ENCODE data around the gene CCDC102A. TPM values are rescaled to one million over a fixed set of nuclear protein-coding genes. Genes with fewer than 3 reads are reported as not detected.

CCDC102A gene
- total RNA-seq, 6 donors from 2014 or later: 8.2 to 41.9 (median 16.5) TPM

DNA sequence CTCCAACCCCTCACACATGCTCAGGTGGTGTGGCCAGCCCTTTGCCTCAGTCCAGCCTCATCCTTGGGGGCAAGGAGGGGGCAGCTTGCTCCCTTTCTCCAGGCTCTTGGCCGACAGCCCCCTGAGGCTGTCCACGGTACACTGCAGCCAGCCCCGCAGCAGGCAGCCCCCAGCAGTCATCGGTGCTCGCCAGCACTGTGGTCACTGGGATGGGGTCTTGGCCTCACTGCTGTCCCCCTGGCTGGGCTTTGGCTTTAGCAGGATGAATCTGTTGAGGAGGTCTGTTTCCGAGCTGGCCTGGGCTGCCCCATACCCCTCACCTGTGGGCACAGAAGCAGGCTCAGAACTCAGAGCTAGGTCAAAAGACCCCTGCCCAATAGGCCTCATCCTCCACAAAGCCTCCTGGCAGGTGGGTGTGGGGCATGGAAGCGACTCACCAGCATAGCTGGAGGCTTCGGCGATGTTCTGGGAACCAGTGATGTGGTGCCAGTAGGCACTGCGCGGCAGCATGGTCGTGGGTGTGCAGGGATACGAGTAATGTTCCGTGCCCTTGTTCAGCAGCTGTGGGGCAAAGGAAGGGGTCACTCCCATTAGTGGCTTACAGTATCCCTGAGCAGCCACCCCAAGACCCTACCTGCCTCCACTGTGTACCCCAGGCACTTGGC, 63.1 kb downstream of the CCDC102A start:
- Histone ChIP-seq H3K4me3 (no peak overlapping the region), H3K4me1 (peaks cover 38 to 65% (median 54%) of the 10 kb centered on the region in 4 donors), H3K27me3 (no peaks in the 10 kb centered on the region), H3K27ac (peak overlapping the region in 2 of 4 donors; percentile 25 to 36), H3K9me3 (no peaks in the 10 kb centered on the region), H3K36me3 (peaks cover 20 to 70% (median 55%) of the 10 kb centered on the region in 4 donors)
- WGBS, 2 donors: 90 to 96% methylated on average over 7 to 14 of the region's 14 CpGs
- DNase-seq (peak in 1 of 2 donors; percentile 53), ATAC-seq (ENCODE audit: low FRiP score in 2 of 2) (no peak)
- TF ChIP-seq POLR2A (IDR thresholded peaks at IDR 0.05) (peak in 1 of 4 donors; percentile 9), POLR2AphosphoS5 (IDR thresholded peaks at IDR 0.05) (no peak)

DNA sequence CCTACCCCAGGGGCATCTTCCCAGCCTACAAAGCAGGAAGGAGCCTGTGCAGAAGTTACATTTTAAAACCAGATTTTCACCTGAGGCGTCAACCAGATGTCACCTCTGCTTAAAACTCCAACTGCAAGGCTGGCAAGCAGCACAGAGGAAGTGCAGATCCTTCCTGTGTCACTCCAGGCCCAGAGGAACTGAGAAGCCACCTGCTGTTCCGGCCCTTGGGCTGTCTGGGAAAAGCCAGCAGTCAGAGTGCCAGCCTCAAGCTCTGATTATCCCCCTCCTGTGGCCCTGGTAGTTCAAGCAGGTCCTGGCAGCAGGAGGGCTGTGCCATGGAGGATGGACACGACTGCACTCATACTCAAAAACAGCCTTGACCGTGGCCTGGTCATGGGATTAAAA, 63.7 kb downstream of the CCDC102A start:
- Histone ChIP-seq H3K4me3 (no peak overlapping the region), H3K27ac (peak overlapping the region in 2 of 4 donors; percentile 25 to 36), H3K27me3 (no peaks in the 10 kb centered on the region), H3K36me3 (peaks cover 25 to 77% (median 60%) of the 10 kb centered on the region in 4 donors), H3K9me3 (no peaks in the 10 kb centered on the region), H3K4me1 (peaks cover 32 to 61% (median 48%) of the 10 kb centered on the region in 4 donors)
- ATAC-seq (ENCODE audit: low FRiP score in 2 of 2) (no peak), DNase-seq (no peak)
- WGBS, 2 donors: 47 to 78% methylated on average over 4 of the region's 4 CpGs
- TF ChIP-seq, protein P1, sequence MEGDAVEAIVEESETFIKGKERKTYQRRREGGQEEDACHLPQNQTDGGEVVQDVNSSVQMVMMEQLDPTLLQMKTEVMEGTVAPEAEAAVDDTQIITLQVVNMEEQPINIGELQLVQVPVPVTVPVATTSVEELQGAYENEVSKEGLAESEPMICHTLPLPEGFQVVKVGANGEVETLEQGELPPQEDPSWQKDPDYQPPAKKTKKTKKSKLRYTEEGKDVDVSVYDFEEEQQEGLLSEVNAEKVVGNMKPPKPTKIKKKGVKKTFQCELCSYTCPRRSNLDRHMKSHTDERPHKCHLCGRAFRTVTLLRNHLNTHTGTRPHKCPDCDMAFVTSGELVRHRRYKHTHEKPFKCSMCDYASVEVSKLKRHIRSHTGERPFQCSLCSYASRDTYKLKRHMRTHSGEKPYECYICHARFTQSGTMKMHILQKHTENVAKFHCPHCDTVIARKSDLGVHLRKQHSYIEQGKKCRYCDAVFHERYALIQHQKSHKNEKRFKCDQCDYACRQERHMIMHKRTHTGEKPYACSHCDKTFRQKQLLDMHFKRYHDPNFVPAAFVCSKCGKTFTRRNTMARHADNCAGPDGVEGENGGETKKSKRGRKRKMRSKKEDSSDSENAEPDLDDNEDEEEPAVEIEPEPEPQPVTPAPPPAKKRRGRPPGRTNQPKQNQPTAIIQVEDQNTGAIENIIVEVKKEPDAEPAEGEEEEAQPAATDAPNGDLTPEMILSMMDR (IDR thresholded peaks at IDR 0.05): no peak
- TF ChIP-seq EP300 (IDR thresholded peaks at IDR 0.05) (no peak), POLR2AphosphoS5 (IDR thresholded peaks at IDR 0.05) (no peak), POLR2A (IDR thresholded peaks at IDR 0.05) (no peak)

DNA sequence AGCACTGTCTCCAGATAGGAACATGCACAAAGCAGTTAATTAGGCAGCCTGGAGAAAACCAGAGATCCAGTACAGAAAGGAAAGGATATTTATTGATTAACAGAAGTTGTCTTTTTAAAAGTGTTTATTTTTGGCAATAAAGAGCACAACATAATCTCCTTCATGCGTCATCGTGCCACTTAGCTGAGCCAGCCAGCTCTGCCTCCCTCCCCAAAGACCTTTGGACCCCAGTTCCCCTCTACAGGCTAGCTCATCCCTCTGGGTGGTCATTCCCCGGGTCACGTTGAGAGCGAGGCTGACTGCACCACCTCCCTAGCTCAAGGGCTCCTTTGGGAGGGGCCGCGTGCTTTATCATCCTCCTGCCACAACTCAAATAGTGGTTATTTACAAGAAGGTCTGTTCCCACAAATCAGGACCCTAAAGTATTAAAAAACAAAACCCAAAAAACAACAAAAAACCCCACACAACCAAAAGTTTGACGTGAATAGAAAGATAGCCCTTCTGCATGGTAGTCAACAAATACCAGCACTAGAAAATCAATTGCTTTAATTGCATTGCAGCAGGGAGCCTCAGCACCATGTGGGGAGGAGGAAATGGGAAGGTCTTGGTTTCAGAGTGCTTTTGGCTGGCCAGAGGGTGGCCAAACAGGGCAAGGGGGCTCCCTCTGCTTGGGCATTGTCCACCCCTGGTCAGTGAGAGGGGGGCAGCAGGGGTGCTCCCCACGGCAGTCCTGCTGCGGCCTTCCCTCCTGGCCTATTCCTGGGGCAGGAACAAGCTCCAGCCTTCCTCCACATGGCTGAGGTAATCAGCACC, 64.3 kb downstream of the CCDC102A start:
- Histone ChIP-seq H3K36me3 (peaks cover 25 to 82% (median 65%) of the 10 kb centered on the region in 4 donors), H3K27me3 (no peaks in the 10 kb centered on the region), H3K4me3 (no peak overlapping the region), H3K4me1 (peaks cover 30 to 61% (median 42%) of the 10 kb centered on the region in 4 donors), H3K9me3 (no peaks in the 10 kb centered on the region), H3K27ac (peak overlapping the region in 2 of 4 donors; percentile 14 to 31)
- WGBS, 2 donors: 64 to 74% methylated on average over 10 of the region's 10 CpGs
- DNase-seq (no peak), ATAC-seq (ENCODE audit: low FRiP score in 2 of 2) (no peak)
- TF ChIP-seq POLR2AphosphoS5 (IDR thresholded peaks at IDR 0.05) (no peak), POLR2A (IDR thresholded peaks at IDR 0.05) (no peak), EP300 (IDR thresholded peaks at IDR 0.05) (no peak)
- TF ChIP-seq, protein P1 (IDR thresholded peaks at IDR 0.05): no peak

DNA sequence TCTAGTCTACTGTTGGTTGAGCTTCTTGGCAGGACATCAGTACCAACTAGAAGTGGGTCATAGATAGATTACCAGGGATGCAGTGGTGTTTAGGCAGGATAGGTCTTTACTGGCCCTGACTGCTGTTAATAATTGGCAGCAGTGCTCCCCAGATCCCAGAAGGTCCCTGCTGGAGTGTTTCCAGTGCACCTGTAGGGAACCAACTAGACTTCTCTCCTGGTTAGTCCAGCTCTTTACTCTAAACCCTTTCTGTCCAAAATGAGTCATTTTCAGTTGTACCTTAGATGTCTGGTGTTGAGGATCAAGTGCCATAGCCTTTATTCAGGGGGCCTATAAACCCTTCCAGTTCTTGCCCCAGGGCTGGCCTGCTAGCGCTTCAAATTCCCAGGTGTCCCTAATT, 65.2 kb downstream of the CCDC102A start:
- DNase-seq (no peak), ATAC-seq (ENCODE audit: low FRiP score in 2 of 2) (no peak)
- Histone ChIP-seq H3K27me3 (no peaks in the 10 kb centered on the region), H3K27ac (peak overlapping the region in 3 of 4 donors; percentile 14 to 59 (median 31)), H3K4me3 (no peak overlapping the region), H3K9me3 (no peaks in the 10 kb centered on the region), H3K36me3 (peaks cover 31 to 90% (median 70%) of the 10 kb centered on the region in 4 donors), H3K4me1 (peaks cover 23 to 57% (median 36%) of the 10 kb centered on the region in 4 donors)
- 100% methylated on average over 1 of the region's 1 CpG for WGBS, 2 donors
- no peak for TF ChIP-seq POLR2AphosphoS5 (IDR thresholded peaks at IDR 0.05)
- TF ChIP-seq, protein P1 (IDR thresholded peaks at IDR 0.05): no peak
- TF ChIP-seq POLR2A (IDR thresholded peaks at IDR 0.05): no peak
- TF ChIP-seq EP300 (IDR thresholded peaks at IDR 0.05): no peak

DNA sequence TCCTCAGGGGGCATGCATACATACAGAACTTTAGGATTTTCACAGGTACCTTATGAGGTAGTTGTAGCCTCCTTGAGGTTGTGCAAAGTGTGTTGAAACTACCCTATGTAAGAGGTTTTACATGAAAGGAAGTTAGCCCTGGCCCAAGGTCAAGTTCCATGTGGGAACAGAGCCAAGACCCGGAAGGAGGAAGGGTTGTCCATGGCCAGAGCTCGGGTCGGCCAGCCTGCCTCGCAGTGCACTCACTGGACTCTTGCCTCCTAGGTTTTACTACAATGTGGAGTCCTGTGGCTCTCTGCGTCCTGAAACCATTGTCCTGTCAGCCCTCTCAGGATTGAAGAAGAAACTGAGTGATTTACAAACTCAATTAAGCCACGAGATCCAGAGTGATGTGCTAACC, 65.7 kb downstream of the CCDC102A start:
- peak; percentile 61 to 74 for ATAC-seq (ENCODE audit: low FRiP score in 2 of 2)
- no peaks in the 10 kb centered on the region for H3K9me3 ChIP-seq
- H3K4me3 ChIP-seq: no peak overlapping the region
- H3K4me1 ChIP-seq: peaks cover 18 to 57% (median 35%) of the 10 kb centered on the region in 4 donors
- H3K27ac ChIP-seq: peak overlapping the region in 3 of 4 donors; percentile 14 to 59 (median 31)
- H3K27me3 ChIP-seq: no peaks in the 10 kb centered on the region
- 16 to 20% methylated on average over 6 of the region's 6 CpGs for WGBS, 2 donors
- TF ChIP-seq EP300 (IDR thresholded peaks at IDR 0.05): peak in 1 of 4 donors; percentile 62
- TF ChIP-seq, protein P1 (IDR thresholded peaks at IDR 0.05): no peak
- TF ChIP-seq POLR2AphosphoS5 (IDR thresholded peaks at IDR 0.05): peak; percentile 17 to 33
- no peak for TF ChIP-seq POLR2A (IDR thresholded peaks at IDR 0.05)
- peak; percentile 43 to 89 for DNase-seq
- peaks cover 31 to 95% (median 75%) of the 10 kb centered on the region in 4 donors for H3K36me3 ChIP-seq

Measured in upper lobe of left lung (tissue), 6 donors.